Fibroblast of pulmonary artery (primary cell): Measurements from ENCODE around the gene UGT1A8.

ENCODE experiments used
- DNase-seq: peaks from one replicate; pipeline ENCODE4 v3.0.0-alpha.2; 2010; ENCODE audit warnings: low read depth
- H3K4me3 ChIP-seq: replicated peaks from 2 replicates; pipeline ENCODE4 v1.5.1; 2011; ENCODE audit warnings: low read depth, mild to moderate bottlenecking, control low read depth, low read length, moderate library complexity
- CTCF ChIP-seq: IDR thresholded peaks from 2 replicates; pipeline ENCODE4 v1.5.1; 2011; ENCODE audit warnings: mild to moderate bottlenecking, control low read depth, low read length, inconsistent platforms; ENCODE audit errors: missing control alignments

UGT1A8 gene

GRCh38 chr2:233758141-233758540 is 140.7 kb downstream of the UGT1A8 start:
- no peak for TF ChIP-seq CTCF
- no peak overlapping the region for H3K4me3 ChIP-seq
- no peak for DNase-seq

- no peak for TF ChIP-seq CTCF
- no peak overlapping the region for H3K4me3 ChIP-seq
- peak; percentile 66 for DNase-seq
Measured at GRCh38 chr2:233758849-233759248, 141.4 kb downstream of the UGT1A8 start.

- no peak for TF ChIP-seq CTCF
- DNase-seq, result no peak
- no peak within 1 kb of the TSS for H3K4me3 ChIP-seq
Measured at GRCh38 chr2:233760043-233760442, 142.6 kb downstream of the UGT1A8 start, which contains the start of gene UGT1A1. UGT1A1 (plus strand) TSS chr2:233760270; CDS start chr2:233760288, 18 bp downstream.

GRCh38 chr2:233761040-233761769 is 143.8 kb downstream of the UGT1A8 start:
- no peak overlapping the region for H3K4me3 ChIP-seq
- DNase-seq, result peak; percentile 4
- TF ChIP-seq CTCF, result no peak

- H3K4me3 ChIP-seq, result no peak overlapping the region
- no peak for TF ChIP-seq CTCF
- DNase-seq, result peak; percentile 66
Measured at GRCh38 chr2:233764264-233764663, 146.8 kb downstream of the UGT1A8 start.

GRCh38 chr2:233764761-233765160 is 147.3 kb downstream of the UGT1A8 start:
- H3K4me3 ChIP-seq, result no peak overlapping the region
- no peak for DNase-seq
- no peak for TF ChIP-seq CTCF

- TF ChIP-seq CTCF, result no peak
- no peak overlapping the region for H3K4me3 ChIP-seq
- no peak for DNase-seq
Measured at GRCh38 chr2:233766416-233766815, 149.0 kb downstream of the UGT1A8 start.
